ENCODE data around the gene LHX5. TPM values are rescaled to one million over a fixed set of nuclear protein-coding genes. Genes with fewer than 3 reads are reported as not detected.

The LHX5 gene
- total RNA-seq, 1 donor from 2014 or later: 0.26 TPM

GRCh38 chr12:113506867-113507266, 35.2 kb upstream of the LHX5 start:
- TF ChIP-seq CTCF (IDR thresholded peaks at IDR 0.05; ENCODE audit: insufficient read depth, low read length, severe bottlenecking): no peak
- no peak for DNase-seq (ENCODE audit: low read depth)
- FAIRE-seq: no peak
- no peaks in the 10 kb centered on the region for H3K36me3 ChIP-seq (ENCODE audit: control insufficient read depth, insufficient read depth, low read length)
- no peaks in the 10 kb centered on the region for H3K27me3 ChIP-seq (ENCODE audit: control insufficient read depth, insufficient read depth, low read length)
- H3K4me3 ChIP-seq (ENCODE audit: low read depth, low read length): no peak overlapping the region

- DNase-seq (ENCODE audit: low read depth) (no peak), FAIRE-seq (no peak)
- TF ChIP-seq CTCF (IDR thresholded peaks at IDR 0.05; ENCODE audit: insufficient read depth, low read length, severe bottlenecking): no peak
- Histone ChIP-seq H3K4me3 (ENCODE audit: low read depth, low read length) (no peak overlapping the region), H3K36me3 (ENCODE audit: control insufficient read depth, insufficient read depth, low read length) (no peaks in the 10 kb centered on the region), H3K27me3 (ENCODE audit: control insufficient read depth, insufficient read depth, low read length) (no peaks in the 10 kb centered on the region)
Observed at GRCh38 chr12:113505941-113506340, 34.3 kb upstream of the LHX5 start.

- H3K4me3 ChIP-seq (ENCODE audit: low read depth, low read length): no peak overlapping the region
- FAIRE-seq: no peak
- TF ChIP-seq CTCF (IDR thresholded peaks at IDR 0.05; ENCODE audit: insufficient read depth, low read length, severe bottlenecking): no peak
- H3K36me3 ChIP-seq (ENCODE audit: control insufficient read depth, insufficient read depth, low read length): no peaks in the 10 kb centered on the region
- no peaks in the 10 kb centered on the region for H3K27me3 ChIP-seq (ENCODE audit: control insufficient read depth, insufficient read depth, low read length)
- DNase-seq (ENCODE audit: low read depth): no peak
Observed at GRCh38 chr12:113504917-113505316, 33.2 kb upstream of the LHX5 start.

GRCh38 chr12:113500782-113501311, 29.2 kb upstream of the LHX5 start:
- Histone ChIP-seq H3K36me3 (ENCODE audit: control insufficient read depth, insufficient read depth, low read length) (no peaks in the 10 kb centered on the region), H3K4me3 (ENCODE audit: low read depth, low read length) (no peak overlapping the region), H3K27me3 (ENCODE audit: control insufficient read depth, insufficient read depth, low read length) (no peaks in the 10 kb centered on the region)
- DNase-seq (ENCODE audit: low read depth) (no peak), FAIRE-seq (no peak)
- no peak for TF ChIP-seq CTCF (IDR thresholded peaks at IDR 0.05; ENCODE audit: insufficient read depth, low read length, severe bottlenecking)

GRCh38 chr12:113500306-113500675, 28.6 kb upstream of the LHX5 start:
- Histone ChIP-seq H3K4me3 (ENCODE audit: low read depth, low read length) (no peak overlapping the region), H3K27me3 (ENCODE audit: control insufficient read depth, insufficient read depth, low read length) (no peaks in the 10 kb centered on the region), H3K36me3 (ENCODE audit: control insufficient read depth, insufficient read depth, low read length) (no peaks in the 10 kb centered on the region)
- DNase-seq (ENCODE audit: low read depth) (no peak), FAIRE-seq (no peak)
- no peak for TF ChIP-seq CTCF (IDR thresholded peaks at IDR 0.05; ENCODE audit: insufficient read depth, low read length, severe bottlenecking)

- no peaks in the 10 kb centered on the region for H3K36me3 ChIP-seq (ENCODE audit: control insufficient read depth, insufficient read depth, low read length)
- no peak overlapping the region for H3K4me3 ChIP-seq (ENCODE audit: low read depth, low read length)
- no peak for TF ChIP-seq CTCF (IDR thresholded peaks at IDR 0.05; ENCODE audit: insufficient read depth, low read length, severe bottlenecking)
- no peaks in the 10 kb centered on the region for H3K27me3 ChIP-seq (ENCODE audit: control insufficient read depth, insufficient read depth, low read length)
- DNase-seq (ENCODE audit: low read depth) (no peak), FAIRE-seq (no peak)
Observed at GRCh38 chr12:113498490-113498889, 26.8 kb upstream of the LHX5 start.
